Neural progenitor cell (in vitro differentiated cells): ENCODE data around the gene SDK2.
"Not testable (repeated sequence)": the region's sequence is repeated elsewhere in the genome, so short reads cannot be mapped to it uniquely, and the experiment has no call there.

Experiments used
- CTCF ChIP-seq: fragments of 200-600 bp; sonication (generic); IDR thresholded peaks from 2 replicates; pipeline ENCODE4 v1.5.1; 2017; ENCODE audit warnings: antibody characterized with exemption, mild to moderate bottlenecking
- EZH2 ChIP-seq: fragments of 200-600 bp; sonication (generic); IDR thresholded peaks from 2 replicates; pipeline ENCODE4 v1.6.1; 2017; ENCODE audit warnings: antibody characterized with exemption, mild to moderate bottlenecking, moderate library complexity
- EZH2phosphoT487 ChIP-seq: fragments of 200-600 bp; sonication (generic); IDR thresholded peaks from 2 replicates; pipeline ENCODE4 v1.6.1; 2017; ENCODE audit warnings: antibody characterized with exemption

- TF ChIP-seq CTCF, EZH2, EZH2phosphoT487: not testable (repeated sequence)
Measured at GRCh38 chr17:73333445-73333844, 310.8 kb downstream of the SDK2 start.
